ENCODE results near the gene KCTD10. TPM values are rescaled to one million over a fixed set of nuclear protein-coding genes. Genes with fewer than 3 reads are reported as not detected.

The KCTD10 gene
- 7.0 TPM for total RNA-seq (2013)
- polyA plus RNA-seq, result 10 to 100 TPM; 18.1 to 21.0 (median 20.0) TPM
- polyA minus RNA-seq, result 12.7 and 14.9 TPM in 2 replicates
- 17.0 to 53.8 (median 25.3) reads per million in 11 experiments for total RNA-seq

- peak; percentile 88 to 90 (median 88) for DNase-seq
- peak within 1 kb of the TSS; percentile 74 to 95 (median 81) for H3K4me3 ChIP-seq (replicated peaks in 1 of 3; ENCODE audit: low read depth in 2 of 3, low read length in 3 of 3)
- H3K9me3 ChIP-seq (replicated peaks in 1 of 2; ENCODE audit: control insufficient read depth in 1 of 2, insufficient read depth in 1 of 2, low read length in 2 of 2), result no peaks in the 10 kb centered on the region
- peaks cover 24% of the 10 kb centered on the region for H3K4me1 Mint-ChIP-seq
- H3K27ac ChIP-seq (ENCODE audit: low read depth in 1 of 2, low read length in 2 of 2), result peak within 1 kb of the TSS; percentile 85 to 93
- intact Hi-C loops (cut with micrococcal nuclease), result loop anchor here (5.0 kb wide), 4 partner anchors 235 to 650 kb away; partner anchors contain the start of genes FAM222A (in 2 of the 2) and UNG (in 1 of the 2)
- H3K27me3 ChIP-seq (ENCODE audit: control insufficient read depth in 2 of 2, insufficient read depth in 2 of 2, low read length in 2 of 2), result no peaks in the 10 kb centered on the region
- H2AFZ ChIP-seq (ENCODE audit: insufficient read depth, low read depth, low read length, poor library complexity, severe bottlenecking), result peak within 1 kb of the TSS; percentile 89
- H3K9ac ChIP-seq (ENCODE audit: insufficient read depth, low read length, poor library complexity, severe bottlenecking), result peak within 1 kb of the TSS; percentile 92
- H4K20me1 ChIP-seq (ENCODE audit: insufficient read depth, low read length), result peaks cover 17% of the 10 kb centered on the region
- TF ChIP-seq CTCF (IDR thresholded peaks at IDR 0.05), result no peak
- H3K27me3 Mint-ChIP-seq (ENCODE audit: low read depth in 3 of 3), result no peaks in the 10 kb centered on the region
- H3K4me1 ChIP-seq (ENCODE audit: control insufficient read depth in 1 of 2, insufficient read depth in 2 of 2, low read length in 2 of 2), result peaks cover 20 to 28% of the 10 kb centered on the region in 2 donors
- H3K4me3 Mint-ChIP-seq, result peak within 1 kb of the TSS; percentile 93 to 96
- peaks cover 0 to 5% of the 10 kb centered on the region in 2 donors for H3K36me3 Mint-ChIP-seq
- H3K79me2 ChIP-seq (ENCODE audit: insufficient read depth, low read length), result peaks cover 69% of the 10 kb centered on the region
- peak within 1 kb of the TSS; percentile 92 to 100 (median 100) for H3K27ac Mint-ChIP-seq
- H3K9me3 Mint-ChIP-seq, result no peaks in the 10 kb centered on the region
- under 1% methylated on average over 50 of the region's 54 CpGs for WGBS (ENCODE audit: insufficient coverage)
- H3K4me2 ChIP-seq (replicated peaks; ENCODE audit: extremely low read depth, low read length, poor library complexity, severe bottlenecking), result peak within 1 kb of the TSS; percentile 87
- peaks cover 4 to 9% of the 10 kb centered on the region in 2 donors for H3K36me3 ChIP-seq (replicated peaks in 1 of 2; ENCODE audit: control insufficient read depth in 1 of 2, insufficient read depth in 2 of 2, low read length in 2 of 2)
These were observed at the start of gene KCTD10, which contains the start of gene UBE3B for GRCh38 chr12:109477185-109477962. Gene KCTD10, minus strand, starts transcription at chr12:109477300. Its CDS starts 38 bp downstream, at chr12:109477262. Gene UBE3B, plus strand, starts transcription at chr12:109477634. Its CDS starts 5,918 bp downstream, at chr12:109483552.

GRCh38 chr12:109525279-109525585 lies 48.1 kb upstream of the KCTD10 start:
- Histone ChIP-seq H3K9me3 (replicated peaks in 1 of 2; ENCODE audit: control insufficient read depth in 1 of 2, insufficient read depth in 1 of 2, low read length in 2 of 2) (no peaks in the 10 kb centered on the region), H3K79me2 (ENCODE audit: insufficient read depth, low read length) (no peaks in the 10 kb centered on the region), H3K4me2 (replicated peaks; ENCODE audit: extremely low read depth, low read length, poor library complexity, severe bottlenecking) (no peak overlapping the region), H4K20me1 (ENCODE audit: insufficient read depth, low read length) (no peaks in the 10 kb centered on the region), H2AFZ (ENCODE audit: insufficient read depth, low read depth, low read length, poor library complexity, severe bottlenecking) (no peak overlapping the region), H3K4me1 (ENCODE audit: control insufficient read depth in 1 of 2, insufficient read depth in 2 of 2, low read length in 2 of 2) (no peaks in the 10 kb centered on the region), H3K9ac (ENCODE audit: insufficient read depth, low read length, poor library complexity, severe bottlenecking) (no peak overlapping the region), H3K27ac (ENCODE audit: low read depth in 1 of 2, low read length in 2 of 2) (no peak overlapping the region), H3K4me3 (replicated peaks in 1 of 3; ENCODE audit: low read depth in 2 of 3, low read length in 3 of 3) (no peak overlapping the region), H3K36me3 (replicated peaks in 1 of 2; ENCODE audit: control insufficient read depth in 1 of 2, insufficient read depth in 2 of 2, low read length in 2 of 2) (peaks cover 72 to 100% of the 10 kb centered on the region in 2 donors), H3K27me3 (ENCODE audit: control insufficient read depth in 2 of 2, insufficient read depth in 2 of 2, low read length in 2 of 2) (no peaks in the 10 kb centered on the region)
- H3K9me3 Mint-ChIP-seq, result no peaks in the 10 kb centered on the region
- peaks cover 0 to 2% (median 0%) of the 10 kb centered on the region in 3 donors for H3K27me3 Mint-ChIP-seq (ENCODE audit: low read depth in 3 of 3)
- DNase-seq, result no peak
- peaks cover 86 to 95% of the 10 kb centered on the region in 2 donors for H3K36me3 Mint-ChIP-seq
- no peaks in the 10 kb centered on the region for H3K4me1 Mint-ChIP-seq
- WGBS (ENCODE audit: insufficient coverage), result 100% methylated on average over 2 of the region's 3 CpGs
- intact Hi-C loops (cut with micrococcal nuclease), result no loop called here
- H3K4me3 Mint-ChIP-seq, result no peak overlapping the region
- no peak for TF ChIP-seq CTCF (IDR thresholded peaks at IDR 0.05)
- no peak overlapping the region for H3K27ac Mint-ChIP-seq
